H54 (cell line): ENCODE measurements around the gene EML3.
A peak's percentile ranks its signal among the peaks of the same experiment; 100 is the strongest.
"Not testable (repeated sequence)": the region's sequence is repeated elsewhere in the genome, so short reads cannot be mapped to it uniquely, and the experiment has no call there.

Source experiments
- DNase-seq: peaks from one replicate; pipeline ENCODE4 v3.0.0; 2011; ENCODE audit warnings: low spot score, mixed read lengths; ENCODE audit not compliant: insufficient read length
- FAIRE-seq: peaks from 3 replicates; lab custom pipeline; 2011; peaks lifted over from hg19 to GRCh38; lab: Jason Lieb, UNC
- POLR2A ChIP-seq: IDR thresholded peaks from 2 replicates; pipeline ENCODE4 v1.6.1; 2011; ENCODE audit warnings: low read depth, mild to moderate bottlenecking, low read length

EML3 gene

DNA sequence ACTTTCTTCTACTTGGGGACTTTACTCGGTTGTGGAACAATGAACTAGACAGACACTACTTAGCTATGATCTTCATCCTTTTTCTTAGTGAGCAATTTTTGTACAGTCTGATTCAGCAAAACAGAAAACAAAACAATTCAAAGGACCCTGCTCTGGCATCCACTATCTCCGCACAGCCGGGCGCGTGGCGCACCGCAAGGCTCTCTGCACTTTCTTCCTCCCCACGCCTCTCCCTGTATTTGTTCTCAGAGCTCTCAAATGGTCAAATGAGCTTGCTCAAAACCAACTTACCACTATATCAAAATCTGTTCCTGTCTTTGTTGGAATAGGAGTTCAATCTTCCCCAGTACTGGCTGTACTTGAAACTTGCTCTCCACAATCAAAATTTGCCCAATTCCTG, 46.3 kb downstream of the EML3 start:
- FAIRE-seq (no peak), DNase-seq (no peak)

DNA sequence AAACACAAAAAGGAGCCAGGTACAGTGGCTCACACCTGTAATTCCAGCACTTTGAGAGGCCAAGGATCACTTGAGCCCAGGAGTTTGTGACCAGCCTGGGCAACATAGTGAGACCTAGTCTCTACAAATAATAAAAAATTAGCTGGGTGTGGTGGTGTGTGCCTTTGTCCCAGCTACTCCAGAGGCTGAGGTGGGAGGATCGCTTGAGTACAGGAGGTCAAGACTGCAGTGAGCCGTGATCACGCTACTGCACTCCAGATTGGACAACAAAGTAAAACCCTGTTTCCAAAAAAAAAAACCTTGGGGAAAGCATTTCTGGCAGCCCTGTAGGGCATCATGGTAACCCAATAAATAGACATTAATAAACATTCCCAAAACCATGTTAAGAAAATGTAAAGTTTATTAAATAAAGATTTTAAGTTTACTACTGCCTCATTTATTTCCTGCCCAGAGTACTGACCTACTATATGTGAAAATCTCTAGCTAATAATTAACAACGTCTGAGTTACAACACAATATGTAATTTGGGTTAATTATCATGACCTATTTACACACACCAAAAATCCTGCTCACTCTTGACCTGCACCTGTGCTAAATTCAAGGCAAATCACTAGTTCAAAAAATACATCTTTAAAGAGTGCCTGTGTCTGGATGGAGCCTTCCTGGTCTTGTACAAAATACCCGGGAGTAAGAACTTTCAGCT, 47.3 kb downstream of the EML3 start:
- FAIRE-seq = no peak
- TF ChIP-seq POLR2A = no peak
- no peak for DNase-seq

More for the DNA sequence above, 46.3 kb downstream of the EML3 start:
- TF ChIP-seq POLR2A = no peak

DNA sequence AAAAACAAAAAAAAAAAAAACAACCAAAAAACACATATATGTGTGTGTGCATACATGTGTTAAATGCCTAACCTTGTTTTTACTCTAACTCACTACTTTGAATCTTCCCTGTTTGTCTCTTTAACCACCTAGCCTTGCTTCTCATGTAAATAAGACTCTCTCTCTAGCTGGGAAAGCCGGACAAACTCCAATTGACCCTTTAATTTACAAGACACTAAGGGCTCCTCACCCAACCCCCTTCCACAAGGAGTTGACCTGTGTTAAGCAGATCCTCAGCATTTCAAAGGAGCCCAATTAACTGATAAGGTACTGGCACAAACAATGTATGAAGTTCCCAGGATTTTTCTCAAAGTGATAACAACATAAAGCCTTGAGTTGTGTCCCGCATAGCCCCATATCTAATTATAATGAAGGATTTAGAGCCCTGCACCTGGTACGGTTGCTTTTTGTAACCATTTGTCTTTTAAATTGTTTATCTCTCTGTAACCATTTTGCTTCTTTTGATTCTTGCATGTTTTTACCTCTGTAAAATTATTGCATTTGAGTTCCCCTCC, 50.8 kb downstream of the EML3 start:
- DNase-seq = not testable (repeated sequence)

DNA sequence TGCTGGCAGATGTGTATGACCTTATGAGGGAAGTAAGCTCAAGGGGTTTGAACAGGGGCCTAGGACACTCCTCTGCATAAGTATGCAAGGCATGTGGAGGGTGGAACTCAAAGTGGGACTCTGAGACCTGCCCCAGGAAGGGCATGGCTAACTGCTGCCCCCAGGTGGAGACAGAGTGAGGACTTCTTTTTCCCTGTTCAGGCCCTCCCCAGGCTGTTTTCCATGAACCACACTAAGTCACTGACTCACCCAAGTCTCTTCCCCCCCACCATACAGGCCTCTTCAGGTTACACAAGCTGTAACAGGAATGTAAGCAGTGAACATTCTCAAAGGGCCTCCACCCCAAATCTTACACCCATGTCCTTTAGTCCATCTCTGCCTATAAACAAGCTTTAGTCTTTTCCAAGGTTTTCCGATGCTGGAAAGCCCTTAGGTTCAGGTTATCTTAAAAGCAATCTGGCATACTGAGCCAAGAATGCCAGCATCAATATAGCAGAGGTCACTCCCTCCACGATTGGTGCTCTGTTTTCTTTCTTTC, 51.9 kb downstream of the EML3 start:
- peak; percentile 71 for DNase-seq
- TF ChIP-seq POLR2A = no peak
- FAIRE-seq = peak; percentile 27

More for the DNA sequence above, 50.8 kb downstream of the EML3 start:
- not testable (repeated sequence) for FAIRE-seq

DNA sequence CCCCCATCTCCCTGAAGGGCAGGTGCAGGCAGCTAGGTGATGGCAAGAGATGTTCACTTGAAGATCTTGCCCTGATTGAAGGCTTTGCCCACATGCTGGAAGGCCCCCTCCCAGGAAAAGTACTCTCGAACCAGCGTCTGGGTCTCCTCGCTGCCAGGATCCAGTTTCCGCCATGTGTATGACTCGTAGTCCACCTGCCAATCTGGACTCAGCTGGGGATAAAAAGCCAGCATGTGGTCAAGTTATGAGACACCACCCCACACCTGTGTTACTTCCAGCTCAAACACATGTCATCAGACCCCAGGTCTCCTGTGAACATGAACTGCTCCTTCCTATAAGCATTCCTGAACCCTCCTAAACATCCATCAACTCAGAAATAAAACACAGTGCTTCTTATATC, 52.9 kb downstream of the EML3 start:
- not testable (repeated sequence) for FAIRE-seq, DNase-seq

DNA sequence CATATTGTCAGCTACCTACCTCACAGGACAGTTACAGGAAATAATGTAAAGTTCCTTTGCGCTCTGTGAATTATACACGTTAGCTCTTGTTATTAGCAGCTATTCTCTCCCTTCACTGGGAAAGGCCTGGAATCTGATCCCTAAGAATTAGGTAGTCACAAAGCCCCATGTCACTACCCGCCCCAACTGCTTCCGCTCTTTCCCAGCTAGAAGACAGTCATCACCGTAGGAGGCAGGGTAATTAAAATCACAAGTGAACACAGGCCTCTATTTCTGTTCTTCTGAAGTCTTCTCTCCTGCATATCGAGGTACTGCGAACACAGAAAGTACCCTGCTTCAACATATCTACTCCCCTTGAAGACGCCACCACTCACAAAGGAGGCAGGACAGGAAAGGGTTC, 53.4 kb downstream of the EML3 start:
- TF ChIP-seq POLR2A = no peak
- no peak for DNase-seq
- FAIRE-seq = no peak

DNA sequence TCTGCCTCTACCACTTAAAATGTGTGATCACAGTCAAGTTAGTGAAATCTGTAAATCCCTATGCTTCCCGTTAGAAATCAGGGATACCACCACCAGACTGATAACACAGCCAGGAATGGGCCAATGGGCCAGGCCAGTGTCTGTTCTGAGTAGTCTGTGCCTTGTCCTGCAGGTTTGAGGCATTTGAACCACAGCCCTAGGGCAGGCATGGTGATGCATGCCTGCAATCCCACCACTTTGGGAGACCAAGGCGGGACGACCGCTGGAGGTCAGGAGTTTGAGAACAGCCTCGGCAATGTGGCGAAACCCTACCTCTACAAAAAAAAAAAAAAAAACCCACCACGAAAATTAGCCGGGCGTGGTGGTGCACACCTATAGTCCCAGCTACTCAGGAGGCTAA, 53.9 kb downstream of the EML3 start:
- no peak for FAIRE-seq
- no peak for TF ChIP-seq POLR2A
- DNase-seq = no peak

DNA sequence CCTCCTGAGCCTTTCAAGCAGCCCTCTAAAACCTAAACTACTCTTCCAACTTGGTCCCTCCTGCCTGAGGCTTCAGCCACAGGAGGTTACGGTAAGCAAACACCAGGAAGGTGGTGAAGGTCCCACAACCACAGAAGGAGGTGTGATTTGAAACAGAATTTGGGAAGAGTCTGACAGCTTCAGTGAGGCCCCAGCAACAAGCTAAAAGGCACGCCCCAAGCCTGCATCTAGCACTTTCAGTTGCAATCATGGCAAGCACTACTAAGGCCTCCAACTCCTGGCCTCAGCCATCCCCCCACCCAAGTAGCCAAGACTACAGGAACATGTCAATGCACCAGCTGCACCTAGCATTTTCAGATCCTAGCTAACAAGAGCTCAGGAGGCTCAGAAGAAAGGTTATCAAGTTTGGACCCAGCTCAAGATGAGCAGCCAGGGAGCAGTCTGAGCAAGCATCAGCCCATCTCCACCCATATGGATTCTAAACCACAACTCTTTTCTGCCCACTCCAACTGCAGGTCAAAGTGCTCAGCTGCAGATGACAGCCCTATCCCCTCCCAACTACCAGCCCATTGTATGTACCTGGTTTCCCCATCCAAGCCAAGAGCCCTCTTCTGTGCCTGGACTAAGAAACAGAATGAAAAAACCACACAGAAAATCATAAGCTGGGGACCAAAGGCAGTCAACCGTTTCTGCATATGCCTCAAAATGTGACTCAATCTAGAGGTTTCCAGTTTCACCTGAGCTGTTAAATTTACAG, 55.5 kb downstream of the EML3 start:
- FAIRE-seq = no peak
- no peak for TF ChIP-seq POLR2A

DNA sequence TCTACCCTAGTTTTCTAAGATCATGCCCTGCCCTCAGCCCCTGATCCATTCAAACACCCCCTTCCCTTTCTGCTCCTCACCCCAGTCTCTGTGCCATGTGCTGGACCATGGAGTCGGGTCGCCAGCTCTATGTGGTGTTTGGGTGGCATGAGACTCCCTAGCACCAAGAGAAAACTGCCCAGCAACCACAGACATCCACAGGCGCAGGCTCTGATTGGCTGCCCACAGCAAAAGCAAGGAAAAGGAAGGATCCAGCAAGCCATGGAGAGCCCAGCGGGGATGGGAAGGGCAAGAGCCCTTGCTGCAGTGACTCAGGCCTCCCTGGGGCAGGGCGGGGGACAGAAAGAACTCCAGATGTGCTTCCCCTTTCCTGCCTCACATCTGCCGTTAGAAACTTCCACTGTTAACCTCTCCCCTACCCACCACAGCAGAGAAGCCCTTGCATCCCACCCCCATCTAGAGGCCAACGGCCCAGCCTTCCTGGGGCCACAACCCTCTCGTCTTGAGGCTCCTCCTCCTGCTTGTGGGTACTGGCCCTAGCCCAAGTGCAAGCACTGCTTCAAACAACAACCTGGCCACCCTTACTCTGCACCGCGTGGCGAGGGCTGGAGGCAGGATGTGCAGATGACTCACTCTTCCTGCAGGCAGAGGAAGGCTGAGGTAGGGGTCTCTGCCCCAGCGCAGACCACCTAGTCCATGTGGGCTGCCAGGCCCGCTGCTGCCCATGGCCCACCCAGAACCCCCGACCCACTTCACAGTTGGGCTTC, 56.3 kb downstream of the EML3 start:
- peak; percentile 84 for DNase-seq
- FAIRE-seq = no peak
- TF ChIP-seq POLR2A = no peak

More for the DNA sequence above, 55.5 kb downstream of the EML3 start:
- no peak for DNase-seq

DNA sequence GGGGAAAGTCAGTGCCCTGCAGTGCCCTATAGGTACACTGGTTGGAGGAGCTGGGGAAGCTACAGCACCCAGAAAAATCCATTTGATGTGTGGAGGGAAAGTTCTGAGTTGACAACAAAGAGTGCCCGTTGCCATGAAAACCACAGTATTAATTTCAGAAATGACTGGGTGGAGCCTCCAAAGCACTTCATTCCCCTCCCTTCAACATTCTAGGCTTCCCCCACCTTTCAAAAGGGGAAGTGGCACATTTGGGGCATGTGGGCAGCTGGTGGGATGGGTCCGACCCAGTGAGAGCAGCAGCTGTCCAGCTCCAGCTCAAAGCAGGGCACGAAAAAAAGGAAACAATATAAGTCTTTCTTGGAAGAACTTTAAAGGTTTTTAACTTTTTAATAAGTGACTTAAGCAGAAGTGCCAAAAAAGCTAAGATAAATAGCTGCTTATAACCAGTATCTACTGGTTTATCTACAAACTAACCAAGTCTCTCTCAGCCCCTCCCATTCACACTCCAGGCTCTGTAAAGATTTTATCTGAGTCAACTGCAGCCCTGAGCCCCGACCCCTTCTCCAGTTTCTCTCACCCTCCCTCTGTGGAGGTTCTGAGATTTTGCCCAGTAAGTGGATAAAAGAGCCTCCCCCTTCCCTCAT, 57.0 kb downstream of the EML3 start:
- FAIRE-seq = no peak
- TF ChIP-seq POLR2A = no peak
- DNase-seq = no peak

DNA sequence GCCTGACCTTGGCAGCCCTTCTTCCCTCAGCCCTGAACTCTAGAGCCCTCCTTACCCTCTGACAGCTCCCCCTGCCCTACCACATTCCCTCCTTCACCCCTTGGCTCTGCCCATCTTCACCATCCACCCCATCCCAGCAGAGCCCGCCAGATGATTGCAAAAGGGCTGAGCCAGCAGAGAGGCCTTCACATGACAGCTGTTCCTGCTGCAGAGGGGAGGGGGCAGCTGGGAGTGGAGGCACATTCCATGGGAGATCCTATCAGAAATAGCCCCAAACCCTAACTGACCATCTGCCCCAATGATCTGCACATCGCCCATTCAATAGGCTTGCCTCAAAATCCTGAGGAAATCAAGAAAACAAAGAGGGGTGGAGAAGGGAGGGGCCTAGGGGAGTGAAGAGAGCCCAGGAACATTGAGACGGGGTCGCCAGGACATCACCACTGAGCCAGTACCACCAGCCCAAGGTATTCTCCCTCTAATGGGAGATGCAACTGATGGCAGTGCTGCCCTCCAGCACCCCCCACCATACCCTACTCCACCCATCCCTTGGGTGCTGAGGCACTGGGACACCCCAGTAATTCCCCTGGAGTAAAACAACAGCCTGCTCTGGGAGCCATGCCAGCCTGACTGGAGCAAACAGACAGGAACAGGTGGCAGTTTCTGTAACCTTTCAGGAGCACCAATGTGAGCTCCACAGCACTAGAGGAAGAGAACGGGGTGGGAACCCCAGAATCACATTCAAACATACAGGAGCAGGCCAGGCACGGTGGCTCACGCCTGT, 58.0 kb downstream of the EML3 start:
- TF ChIP-seq POLR2A = peak; percentile 4; the same call in 1 of the 2 replicates

DNA sequence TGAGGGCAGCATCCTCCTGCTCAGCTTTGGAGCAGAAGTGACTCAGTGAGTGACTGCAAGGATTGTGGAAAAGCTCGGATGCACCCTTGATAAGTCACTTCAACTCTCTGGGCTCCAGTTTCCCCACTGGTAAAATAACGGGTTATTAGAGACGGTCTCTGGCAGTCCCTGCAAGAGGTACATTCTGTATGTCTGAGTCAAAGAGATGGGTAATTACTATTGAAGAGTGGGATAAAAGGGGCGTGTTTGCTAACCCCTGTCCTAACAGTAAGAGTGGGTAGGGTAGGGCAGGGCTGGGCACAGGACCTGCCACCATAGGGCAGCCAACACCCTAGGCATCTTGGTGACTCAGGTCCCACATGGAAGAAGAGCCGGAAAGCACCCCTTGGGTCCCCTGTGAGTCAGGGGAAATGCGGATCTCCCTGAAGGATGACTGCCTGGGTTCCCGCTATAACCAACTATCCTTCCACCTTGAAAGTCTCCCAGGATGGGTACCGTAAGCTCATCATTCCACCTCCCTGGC, 58.7 kb downstream of the EML3 start:
- DNase-seq (peak; percentile 71), FAIRE-seq (no peak)
- no peak for TF ChIP-seq POLR2A

More for the DNA sequence above, 58.0 kb downstream of the EML3 start:
- DNase-seq (no peak), FAIRE-seq (no peak)
